Parathyroid adenoma (tissue), 2 donors: Measurements from ENCODE around the gene EMD.

Experiments used
- H2AFZ ChIP-seq: fragments of 300-600 bp; sonication (generic); one replicate; pipeline ENCODE4 v1.7.0; 2017; ENCODE audit warnings: antibody characterized with exemption, mild to moderate bottlenecking
- H3K27ac ChIP-seq: fragments of 300-600 bp; sonication (generic); one replicate; pipeline ENCODE4 v1.7.0; 2017
- H3K27me3 ChIP-seq: fragments of 300-600 bp; sonication (generic); one replicate; pipeline ENCODE4 v1.7.0; 2017; ENCODE audit warnings: low read length; ENCODE audit not compliant: control insufficient read depth, insufficient read depth
- H3K36me3 ChIP-seq: fragments of 300-600 bp; sonication (generic); one replicate; pipeline ENCODE4 v1.7.0; 2017; ENCODE audit warnings: low read length; ENCODE audit not compliant: control insufficient read depth, insufficient read depth
- H3K4me1 ChIP-seq: fragments of 300-600 bp; sonication (generic); one replicate; pipeline ENCODE4 v1.7.0; 2017; ENCODE audit warnings: control low read depth
- H3K4me2 ChIP-seq: fragments of 300-600 bp; sonication (generic); one replicate; pipeline ENCODE4 v1.7.0; 2017; ENCODE audit warnings: low read length
- H3K4me3 ChIP-seq: fragments of 300-600 bp; sonication (generic); one replicate; pipeline ENCODE4 v1.7.0; 2017; ENCODE audit warnings: low read depth, low read length
- H3K79me2 ChIP-seq: fragments of 300-600 bp; sonication (generic); one replicate; pipeline ENCODE4 v1.7.0; 2017; ENCODE audit warnings: control low read depth
- H3K9ac ChIP-seq: fragments of 300-600 bp; sonication (generic); one replicate; pipeline ENCODE4 v1.7.0; 2017; ENCODE audit warnings: mild to moderate bottlenecking
- H3K9me3 ChIP-seq: fragments of 300-600 bp; sonication (generic); one replicate; pipeline ENCODE4 v1.7.0; 2017; ENCODE audit warnings: low read length; ENCODE audit not compliant: control insufficient read depth
- TF ChIP-seq, protein P1 (sequence below): fragments of 300-600 bp; sonication (generic); IDR thresholded peaks from one replicate; pipeline ENCODE4 v1.7.0; 2017; ENCODE audit warnings: antibody characterized with exemption, mild to moderate bottlenecking
- donor health status: primary hyperparathyroidism.

The EMD gene

GRCh38 chrX:154363706-154364439 lies 15.2 kb upstream of the EMD start:
- H3K4me2 ChIP-seq, result no peak overlapping the region
- TF ChIP-seq, protein P1, sequence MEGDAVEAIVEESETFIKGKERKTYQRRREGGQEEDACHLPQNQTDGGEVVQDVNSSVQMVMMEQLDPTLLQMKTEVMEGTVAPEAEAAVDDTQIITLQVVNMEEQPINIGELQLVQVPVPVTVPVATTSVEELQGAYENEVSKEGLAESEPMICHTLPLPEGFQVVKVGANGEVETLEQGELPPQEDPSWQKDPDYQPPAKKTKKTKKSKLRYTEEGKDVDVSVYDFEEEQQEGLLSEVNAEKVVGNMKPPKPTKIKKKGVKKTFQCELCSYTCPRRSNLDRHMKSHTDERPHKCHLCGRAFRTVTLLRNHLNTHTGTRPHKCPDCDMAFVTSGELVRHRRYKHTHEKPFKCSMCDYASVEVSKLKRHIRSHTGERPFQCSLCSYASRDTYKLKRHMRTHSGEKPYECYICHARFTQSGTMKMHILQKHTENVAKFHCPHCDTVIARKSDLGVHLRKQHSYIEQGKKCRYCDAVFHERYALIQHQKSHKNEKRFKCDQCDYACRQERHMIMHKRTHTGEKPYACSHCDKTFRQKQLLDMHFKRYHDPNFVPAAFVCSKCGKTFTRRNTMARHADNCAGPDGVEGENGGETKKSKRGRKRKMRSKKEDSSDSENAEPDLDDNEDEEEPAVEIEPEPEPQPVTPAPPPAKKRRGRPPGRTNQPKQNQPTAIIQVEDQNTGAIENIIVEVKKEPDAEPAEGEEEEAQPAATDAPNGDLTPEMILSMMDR, result no peak
- H3K36me3 ChIP-seq, result no peaks in the 10 kb centered on the region
- no peak overlapping the region for H3K27ac ChIP-seq
- no peaks in the 10 kb centered on the region for H3K27me3 ChIP-seq
- H3K4me3 ChIP-seq, result no peak overlapping the region
- H3K9me3 ChIP-seq, result no peaks in the 10 kb centered on the region
- H3K4me1 ChIP-seq, result no peaks in the 10 kb centered on the region
- H3K9ac ChIP-seq, result no peak overlapping the region
- no peaks in the 10 kb centered on the region for H3K79me2 ChIP-seq
- H2AFZ ChIP-seq, result no peak overlapping the region

DNA sequence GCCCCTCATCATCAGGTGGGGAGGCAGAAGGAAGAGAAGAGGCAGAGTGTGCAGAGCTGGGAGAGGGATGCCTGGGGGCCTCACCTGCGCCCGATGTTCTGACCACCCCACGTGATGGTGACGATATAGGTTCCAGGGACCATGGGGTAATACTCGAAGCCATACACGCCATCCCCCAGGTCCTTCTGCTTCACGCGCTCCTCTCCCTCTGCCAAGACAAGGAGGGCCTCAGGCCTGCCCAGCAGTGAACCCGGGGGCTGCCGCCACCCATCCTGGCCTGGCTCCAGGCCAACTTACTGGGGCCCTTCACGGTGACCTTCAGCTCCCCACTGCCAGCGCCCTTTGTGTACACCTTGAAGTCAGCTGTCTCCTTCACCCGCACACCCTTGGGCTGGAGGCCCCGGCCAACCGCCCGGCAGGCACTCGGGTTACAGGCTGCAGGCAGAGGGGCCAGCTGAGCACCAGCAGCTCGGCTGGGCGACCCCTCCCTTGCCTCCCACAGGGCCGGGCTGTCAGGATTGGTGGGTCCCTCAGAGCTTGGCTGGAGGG lies 14.0 kb upstream of the EMD start:
- H3K27ac ChIP-seq, result no peak overlapping the region
- H3K4me2 ChIP-seq, result no peak overlapping the region
- TF ChIP-seq, protein P1, result no peak
- no peaks in the 10 kb centered on the region for H3K9me3 ChIP-seq
- H3K27me3 ChIP-seq, result no peaks in the 10 kb centered on the region
- no peak overlapping the region for H2AFZ ChIP-seq
- H3K9ac ChIP-seq, result no peak overlapping the region
- H3K4me1 ChIP-seq, result no peaks in the 10 kb centered on the region
- no peaks in the 10 kb centered on the region for H3K79me2 ChIP-seq
- H3K36me3 ChIP-seq, result no peaks in the 10 kb centered on the region
- H3K4me3 ChIP-seq, result no peak overlapping the region

DNA sequence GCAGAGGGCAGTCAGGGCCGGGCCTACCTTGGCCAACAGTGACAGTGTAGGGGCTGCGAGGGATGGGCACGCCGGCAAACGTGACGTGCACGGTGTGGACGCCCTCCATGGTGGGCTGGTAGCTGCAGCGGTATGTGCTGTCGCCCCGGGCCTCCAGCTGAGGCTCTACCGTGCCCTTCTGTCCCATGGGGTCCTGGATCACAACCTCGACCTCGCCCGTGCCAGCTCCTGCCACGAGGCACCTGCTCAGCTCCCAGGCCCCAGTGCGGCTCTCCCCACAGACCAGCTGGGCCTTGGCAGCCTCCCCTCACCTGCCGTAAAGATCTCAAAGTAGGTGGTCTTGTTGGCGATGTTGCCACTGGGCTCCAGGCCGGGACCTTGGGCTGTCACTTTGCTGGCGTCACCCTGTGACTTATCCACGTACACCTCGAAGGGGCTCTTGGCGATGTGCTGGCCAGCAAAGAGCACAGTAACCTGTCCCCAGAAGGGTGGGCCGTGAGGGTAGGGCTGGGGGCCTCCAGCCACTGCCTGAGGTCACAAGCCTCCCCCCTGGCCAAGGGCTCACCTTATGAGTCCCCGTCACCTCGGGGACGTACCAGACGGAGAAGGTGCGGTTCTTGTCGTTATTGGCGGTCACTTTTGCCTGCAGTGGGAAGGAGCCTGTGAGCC lies 13.0 kb upstream of the EMD start:
- Histone ChIP-seq H3K79me2 (no peaks in the 10 kb centered on the region), H3K9me3 (no peaks in the 10 kb centered on the region), H3K4me2 (no peak overlapping the region), H3K4me3 (no peak overlapping the region), H3K27ac (no peak overlapping the region), H3K36me3 (no peaks in the 10 kb centered on the region), H3K27me3 (no peaks in the 10 kb centered on the region), H2AFZ (no peak overlapping the region), H3K9ac (no peak overlapping the region), H3K4me1 (no peaks in the 10 kb centered on the region)
- TF ChIP-seq, protein P1, result no peak

DNA sequence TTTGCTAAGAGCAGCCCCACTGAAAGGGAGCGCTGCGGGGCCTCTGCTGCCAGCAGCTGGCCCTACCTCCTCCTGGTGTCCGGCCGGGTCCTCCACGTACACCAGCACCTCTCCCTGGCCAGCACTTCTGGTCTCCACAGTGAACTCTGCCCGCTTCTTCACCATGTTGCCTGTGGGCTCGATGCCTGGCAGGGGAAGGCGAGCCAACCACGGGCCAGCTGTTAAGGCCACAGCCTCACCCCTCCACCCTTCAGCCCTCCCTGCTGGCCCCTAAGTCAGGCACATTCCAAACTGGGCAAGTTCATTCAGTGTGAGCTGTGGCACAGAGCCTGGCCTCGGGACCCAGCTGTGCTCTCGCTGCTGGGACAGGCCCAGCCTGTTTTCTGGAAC lies 12.4 kb upstream of the EMD start:
- Histone ChIP-seq H3K4me2 (no peak overlapping the region), H3K79me2 (no peaks in the 10 kb centered on the region), H2AFZ (no peak overlapping the region), H3K4me3 (no peak overlapping the region), H3K9ac (no peak overlapping the region), H3K36me3 (no peaks in the 10 kb centered on the region), H3K9me3 (no peaks in the 10 kb centered on the region), H3K27ac (no peak overlapping the region), H3K4me1 (no peaks in the 10 kb centered on the region), H3K27me3 (no peaks in the 10 kb centered on the region)
- TF ChIP-seq, protein P1, result no peak
